VCaP (cell line): ENCODE measurements around the gene RNLS.

Experiments used
- H3K27ac ChIP-seq: fragments of 450-650 bp; 2 replicates; pipeline ENCODE4 v1.5.1; 2017
- TF ChIP-seq, protein P1 (sequence below): fragments of 450-650 bp; conservative IDR thresholded peaks from 2 replicates; pipeline ENCODE4 v1.5.1; 2017; ENCODE audit warnings: mild to moderate bottlenecking, moderate library complexity

RNLS gene

DNA sequence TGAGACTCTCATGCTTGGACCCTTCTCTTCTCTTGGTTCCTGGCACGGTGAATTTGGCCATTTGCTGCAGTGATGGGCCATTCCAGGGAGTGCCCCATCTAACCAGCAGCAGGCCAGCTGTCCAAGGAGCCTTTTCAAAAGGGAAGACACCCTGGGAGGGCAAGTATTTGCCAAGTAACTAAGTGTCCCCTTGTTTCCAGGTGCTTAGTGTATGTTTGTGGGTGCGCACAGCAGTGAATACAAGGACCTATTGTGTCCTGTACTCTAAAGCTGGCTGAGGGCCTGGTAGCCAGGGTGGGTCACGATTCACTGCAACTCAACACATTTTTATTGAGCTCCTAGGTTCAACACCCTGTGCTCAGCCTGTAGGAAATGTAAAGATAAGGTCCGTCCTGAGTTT is 348.8 kb downstream of the RNLS start:
- TF ChIP-seq, protein P1, sequence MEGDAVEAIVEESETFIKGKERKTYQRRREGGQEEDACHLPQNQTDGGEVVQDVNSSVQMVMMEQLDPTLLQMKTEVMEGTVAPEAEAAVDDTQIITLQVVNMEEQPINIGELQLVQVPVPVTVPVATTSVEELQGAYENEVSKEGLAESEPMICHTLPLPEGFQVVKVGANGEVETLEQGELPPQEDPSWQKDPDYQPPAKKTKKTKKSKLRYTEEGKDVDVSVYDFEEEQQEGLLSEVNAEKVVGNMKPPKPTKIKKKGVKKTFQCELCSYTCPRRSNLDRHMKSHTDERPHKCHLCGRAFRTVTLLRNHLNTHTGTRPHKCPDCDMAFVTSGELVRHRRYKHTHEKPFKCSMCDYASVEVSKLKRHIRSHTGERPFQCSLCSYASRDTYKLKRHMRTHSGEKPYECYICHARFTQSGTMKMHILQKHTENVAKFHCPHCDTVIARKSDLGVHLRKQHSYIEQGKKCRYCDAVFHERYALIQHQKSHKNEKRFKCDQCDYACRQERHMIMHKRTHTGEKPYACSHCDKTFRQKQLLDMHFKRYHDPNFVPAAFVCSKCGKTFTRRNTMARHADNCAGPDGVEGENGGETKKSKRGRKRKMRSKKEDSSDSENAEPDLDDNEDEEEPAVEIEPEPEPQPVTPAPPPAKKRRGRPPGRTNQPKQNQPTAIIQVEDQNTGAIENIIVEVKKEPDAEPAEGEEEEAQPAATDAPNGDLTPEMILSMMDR, result no peak
- no peak overlapping the region for H3K27ac ChIP-seq

DNA sequence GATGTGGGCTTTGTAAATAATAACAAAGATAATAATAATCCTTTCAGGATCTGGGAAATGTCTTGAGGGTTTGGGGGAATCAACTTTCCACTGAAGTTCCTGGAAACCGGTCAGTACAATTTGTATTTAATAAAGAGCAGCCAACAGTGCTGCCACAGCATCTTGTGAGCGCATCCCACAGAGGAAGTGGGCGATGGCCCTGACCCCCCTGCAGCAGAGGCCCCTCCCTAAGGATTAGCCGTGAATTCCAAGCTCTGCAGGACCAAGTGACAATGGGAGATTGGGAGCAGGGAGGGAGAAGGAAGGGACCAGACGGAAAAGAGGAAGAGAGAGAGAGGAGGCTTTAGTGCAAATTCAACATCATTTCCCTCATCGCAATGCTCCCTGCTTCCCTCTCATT is 349.2 kb downstream of the RNLS start:
- TF ChIP-seq, protein P1, result no peak
- no peak overlapping the region for H3K27ac ChIP-seq

DNA sequence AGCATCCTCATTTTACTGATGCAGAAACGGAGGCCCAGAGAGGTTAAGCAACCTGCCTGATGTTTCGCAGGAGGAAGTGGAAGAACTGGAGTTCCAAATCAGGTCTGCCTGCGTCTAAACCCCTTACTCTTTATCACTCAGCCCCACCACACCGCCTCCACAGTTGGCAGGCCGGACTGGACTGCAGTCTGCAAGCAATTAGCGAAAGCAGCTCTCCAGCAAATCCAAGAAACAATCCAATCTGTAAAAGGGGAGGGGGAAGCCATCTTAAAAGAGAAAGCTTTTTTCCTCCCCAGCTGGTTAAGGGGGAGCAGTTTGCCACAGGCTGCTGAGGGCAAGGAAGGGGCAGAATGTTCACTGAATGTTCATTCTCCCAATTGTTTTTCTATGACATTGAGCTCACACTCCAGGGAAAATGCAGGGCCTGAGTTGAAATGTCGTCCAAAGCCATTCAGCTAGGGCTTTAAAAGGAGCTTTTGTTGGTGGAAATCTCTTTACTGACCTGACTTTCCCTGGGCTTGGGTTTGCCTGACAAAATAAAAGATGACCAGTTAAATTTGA is 350.1 kb downstream of the RNLS start:
- TF ChIP-seq, protein P1, result no peak
- no peak overlapping the region for H3K27ac ChIP-seq

GRCh38 chr10:88232029-88232895 is 350.9 kb downstream of the RNLS start:
- TF ChIP-seq, protein P1, result no peak
- no peak overlapping the region for H3K27ac ChIP-seq

DNA sequence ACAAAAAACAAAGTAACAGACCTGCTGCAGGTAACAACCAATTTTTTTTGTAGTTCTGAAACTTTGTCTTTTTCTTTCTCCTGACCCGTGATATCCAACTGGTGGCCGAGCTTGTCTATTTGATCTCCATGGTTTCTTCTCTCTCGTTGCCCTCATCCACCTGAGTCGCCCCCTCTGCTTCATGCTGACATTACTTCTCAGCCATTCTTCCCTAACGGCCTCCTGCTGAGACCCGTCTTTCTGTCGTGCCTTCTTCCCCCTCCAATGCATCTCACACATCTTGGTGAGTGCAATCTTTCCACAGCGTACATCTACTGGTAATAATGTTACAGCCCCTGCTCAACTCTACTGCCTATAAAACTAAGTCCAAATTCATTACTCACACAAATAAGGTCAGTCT is 352.9 kb downstream of the RNLS start:
- H3K27ac ChIP-seq, result no peak overlapping the region
- TF ChIP-seq, protein P1, result no peak

DNA sequence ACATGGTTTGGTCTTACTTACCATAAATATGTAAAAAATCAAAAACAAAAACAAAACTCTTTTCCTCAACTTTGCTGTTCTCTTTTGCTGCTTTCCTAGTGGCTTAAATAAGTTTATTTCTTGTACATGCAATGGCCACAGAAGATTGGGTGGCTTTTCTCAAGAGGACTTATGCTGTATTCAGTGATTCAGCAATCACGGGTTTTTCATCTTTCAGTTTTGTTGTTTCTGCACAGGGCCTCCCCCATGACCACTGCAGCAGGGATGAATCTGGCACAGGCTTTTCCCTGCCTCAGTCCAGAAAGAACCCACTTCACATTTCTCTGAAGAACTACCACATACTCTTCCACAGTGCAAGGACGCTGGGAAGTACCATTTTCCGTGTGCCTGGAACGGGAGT is 355.0 kb downstream of the RNLS start:
- TF ChIP-seq, protein P1, result no peak
- H3K27ac ChIP-seq, result no peak overlapping the region

- TF ChIP-seq, protein P1, result no peak
- H3K27ac ChIP-seq, result no peak overlapping the region
Observed at GRCh38 chr10:88227342-88228018, 355.6 kb downstream of the RNLS start.
